IMR-90 (cell line): Measurements from ENCODE around the gene RASSF5.

Experiments used
- FOS ChIP-seq: fragments of 150-350 bp; IDR thresholded peaks from 2 replicates; pipeline ENCODE4 v1.6.1; 2016; ENCODE audit warnings: low read depth, low read length
- MAFK ChIP-seq: IDR thresholded peaks from 2 replicates; pipeline ENCODE4 v1.6.1; 2012; ENCODE audit warnings: low read depth, low read length, improper control_type of control experiment
- MAZ ChIP-seq: IDR thresholded peaks from 2 replicates; pipeline ENCODE4 v1.6.1; 2012; ENCODE audit warnings: low read depth, mild to moderate bottlenecking, low read length, improper control_type of control experiment, moderate library complexity, borderline replicate concordance
- POLR2A ChIP-seq: IDR thresholded peaks from 2 replicates; pipeline ENCODE4 v1.6.1; 2012; ENCODE audit warnings: mild to moderate bottlenecking, low read depth, low read length
- RAD21 ChIP-seq: IDR thresholded peaks from 2 replicates; pipeline ENCODE4 v1.6.1; 2012; ENCODE audit warnings: low read length, improper control_type of control experiment
- RCOR1 ChIP-seq: IDR thresholded peaks from 2 replicates; pipeline ENCODE4 v1.6.1; 2012; ENCODE audit warnings: mild to moderate bottlenecking, low read length, improper control_type of control experiment; ENCODE audit not compliant: insufficient replicate concordance
- TF ChIP-seq, protein P1 (sequence below): conservative IDR thresholded peaks from 2 replicates; pipeline ENCODE4 v1.5.1; 2012; ENCODE audit warnings: mild to moderate bottlenecking, low read depth, low read length, improper control_type of control experiment
- TF ChIP-seq, protein P2 (sequence below): fragments of 150-350 bp; IDR thresholded peaks from 2 replicates; pipeline ENCODE4 v1.6.1; 2016; ENCODE audit warnings: low read depth, mild to moderate bottlenecking, low read length, moderate library complexity, borderline replicate concordance

DNA sequence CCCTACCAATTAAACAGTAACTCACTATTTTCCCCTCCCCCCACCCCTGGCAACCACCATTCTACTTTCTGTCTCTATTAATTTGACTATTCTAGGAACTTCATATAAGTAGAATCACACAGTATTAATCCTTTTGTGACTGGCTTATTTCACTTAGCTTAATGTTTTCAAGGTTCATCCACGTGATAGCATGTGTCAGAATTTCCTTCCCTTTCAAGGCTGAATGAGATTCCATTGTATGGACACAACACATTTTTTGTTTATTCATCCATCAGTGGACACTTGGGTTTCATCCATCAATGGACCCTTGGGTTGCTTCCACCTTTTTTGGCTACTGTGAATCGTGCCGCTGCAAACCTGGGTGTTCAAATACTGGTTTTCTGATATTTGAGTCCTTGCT, 63.2 kb downstream of the RASSF5 start:
- no peak for TF ChIP-seq POLR2A
- TF ChIP-seq, protein P1, sequence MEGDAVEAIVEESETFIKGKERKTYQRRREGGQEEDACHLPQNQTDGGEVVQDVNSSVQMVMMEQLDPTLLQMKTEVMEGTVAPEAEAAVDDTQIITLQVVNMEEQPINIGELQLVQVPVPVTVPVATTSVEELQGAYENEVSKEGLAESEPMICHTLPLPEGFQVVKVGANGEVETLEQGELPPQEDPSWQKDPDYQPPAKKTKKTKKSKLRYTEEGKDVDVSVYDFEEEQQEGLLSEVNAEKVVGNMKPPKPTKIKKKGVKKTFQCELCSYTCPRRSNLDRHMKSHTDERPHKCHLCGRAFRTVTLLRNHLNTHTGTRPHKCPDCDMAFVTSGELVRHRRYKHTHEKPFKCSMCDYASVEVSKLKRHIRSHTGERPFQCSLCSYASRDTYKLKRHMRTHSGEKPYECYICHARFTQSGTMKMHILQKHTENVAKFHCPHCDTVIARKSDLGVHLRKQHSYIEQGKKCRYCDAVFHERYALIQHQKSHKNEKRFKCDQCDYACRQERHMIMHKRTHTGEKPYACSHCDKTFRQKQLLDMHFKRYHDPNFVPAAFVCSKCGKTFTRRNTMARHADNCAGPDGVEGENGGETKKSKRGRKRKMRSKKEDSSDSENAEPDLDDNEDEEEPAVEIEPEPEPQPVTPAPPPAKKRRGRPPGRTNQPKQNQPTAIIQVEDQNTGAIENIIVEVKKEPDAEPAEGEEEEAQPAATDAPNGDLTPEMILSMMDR = no peak
- TF ChIP-seq, protein P2, sequence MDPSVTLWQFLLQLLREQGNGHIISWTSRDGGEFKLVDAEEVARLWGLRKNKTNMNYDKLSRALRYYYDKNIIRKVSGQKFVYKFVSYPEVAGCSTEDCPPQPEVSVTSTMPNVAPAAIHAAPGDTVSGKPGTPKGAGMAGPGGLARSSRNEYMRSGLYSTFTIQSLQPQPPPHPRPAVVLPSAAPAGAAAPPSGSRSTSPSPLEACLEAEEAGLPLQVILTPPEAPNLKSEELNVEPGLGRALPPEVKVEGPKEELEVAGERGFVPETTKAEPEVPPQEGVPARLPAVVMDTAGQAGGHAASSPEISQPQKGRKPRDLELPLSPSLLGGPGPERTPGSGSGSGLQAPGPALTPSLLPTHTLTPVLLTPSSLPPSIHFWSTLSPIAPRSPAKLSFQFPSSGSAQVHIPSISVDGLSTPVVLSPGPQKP = no peak
- no peak for TF ChIP-seq RAD21
- no peak for TF ChIP-seq MAZ
- no peak for TF ChIP-seq RCOR1
- no peak for TF ChIP-seq MAFK
- no peak for TF ChIP-seq FOS
